Trophoblast cell (in vitro differentiated cells and primary cell): ENCODE measurements around the gene LDHD.

ENCODE experiments used
- DNase-seq, 2 donors: peaks; one replicate each; pipeline ENCODE4 v3.0.0-alpha.2; 2016
- H2AFZ ChIP-seq: 2 replicates; pipeline ENCODE4 v1.6.1; 2013; ENCODE audit warnings: low read length, moderate library complexity, mild to moderate bottlenecking; ENCODE audit not compliant: insufficient read depth, poor library complexity
- H2AK5ac ChIP-seq: 2 replicates; pipeline ENCODE4 v1.6.1; 2013; ENCODE audit warnings: mild to moderate bottlenecking, low read length
- H2BK120ac ChIP-seq: 2 replicates; pipeline ENCODE4 v1.6.1; 2013; ENCODE audit warnings: low read length, mild to moderate bottlenecking, moderate library complexity; ENCODE audit not compliant: insufficient read depth, poor library complexity
- H2BK12ac ChIP-seq: 2 replicates; pipeline ENCODE4 v1.6.1; 2013; ENCODE audit warnings: mild to moderate bottlenecking, low read length, moderate library complexity
- H2BK5ac ChIP-seq: 2 replicates; pipeline ENCODE4 v1.6.1; 2013; ENCODE audit warnings: low read length, low read depth, moderate library complexity, mild to moderate bottlenecking; ENCODE audit not compliant: poor library complexity
- H3K14ac ChIP-seq: 2 replicates; pipeline ENCODE4 v1.6.1; 2013; ENCODE audit warnings: mild to moderate bottlenecking, low read length
- H3K18ac ChIP-seq: 2 replicates; pipeline ENCODE4 v1.6.1; 2013; ENCODE audit warnings: mild to moderate bottlenecking, low read length
- H3K23ac ChIP-seq: 2 replicates; pipeline ENCODE4 v1.6.1; 2013; ENCODE audit warnings: low read length
- H3K27ac ChIP-seq: 2 replicates; pipeline ENCODE4 v1.5.1; 2013; ENCODE audit warnings: low read depth, mild to moderate bottlenecking, inconsistent platforms, low read length, moderate library complexity
- H3K27me3 ChIP-seq: 2 replicates; pipeline ENCODE4 v1.6.1; 2013; ENCODE audit warnings: inconsistent platforms, mild to moderate bottlenecking, low read length, moderate library complexity; ENCODE audit not compliant: insufficient read depth
- H3K36me3 ChIP-seq, 2 experiments: 1 replicate in 1 of 2; 2 replicates in 1 of 2; pipeline ENCODE4 v1.6.1; 2013; ENCODE audit warnings: low read length in 2 of 2, mild to moderate bottlenecking in 2 of 2, moderate library complexity in 1 of 2; ENCODE audit not compliant: insufficient read depth in 2 of 2, control insufficient read depth in 1 of 2
- H3K4ac ChIP-seq: 2 replicates; pipeline ENCODE4 v1.6.1; 2013; ENCODE audit warnings: low read depth, mild to moderate bottlenecking, low read length, moderate library complexity
- H3K4me1 ChIP-seq, 2 experiments: 1 replicate in 1 of 2; 2 replicates in 1 of 2; pipeline ENCODE4 v1.6.1; 2013; ENCODE audit warnings: low read length in 2 of 2, mild to moderate bottlenecking in 2 of 2, moderate library complexity in 1 of 2; ENCODE audit not compliant: insufficient read depth in 2 of 2, control insufficient read depth in 1 of 2
- H3K4me2 ChIP-seq: 2 replicates; pipeline ENCODE4 v1.6.1; 2013; ENCODE audit warnings: inconsistent platforms, mild to moderate bottlenecking, low read length, moderate library complexity
- H3K4me3 ChIP-seq: 2 replicates; pipeline ENCODE4 v1.5.1; 2013; ENCODE audit warnings: mild to moderate bottlenecking, low read depth, low read length, inconsistent platforms
- H3K79me1 ChIP-seq: one replicate; pipeline ENCODE4 v1.6.1; 2013; ENCODE audit warnings: low read length
- H3K79me2 ChIP-seq: 2 replicates; pipeline ENCODE4 v1.6.1; 2013; ENCODE audit warnings: low read length, mild to moderate bottlenecking; ENCODE audit not compliant: control insufficient read depth, insufficient read depth, poor library complexity
- H3K9ac ChIP-seq: 2 replicates; pipeline ENCODE4 v1.6.1; 2013; ENCODE audit warnings: mild to moderate bottlenecking, low read length
- H3K9me3 ChIP-seq: 2 replicates; pipeline ENCODE4 v1.6.1; 2013; ENCODE audit warnings: low read depth, mild to moderate bottlenecking, control low read depth, inconsistent platforms, low read length; ENCODE audit not compliant: insufficient read depth
- H4K12ac ChIP-seq: 2 replicates; pipeline ENCODE4 v1.6.1; 2013; ENCODE audit warnings: low read depth, mild to moderate bottlenecking, low read length, moderate library complexity
- H4K8ac ChIP-seq: 2 replicates; pipeline ENCODE4 v1.6.1; 2013; ENCODE audit warnings: low read depth, mild to moderate bottlenecking, low read length, moderate library complexity
- H4K91ac ChIP-seq: one replicate; pipeline ENCODE4 v1.6.1; 2013; ENCODE audit warnings: low read depth, mild to moderate bottlenecking, low read length, moderate library complexity
- WGBS: extraction: QIAGEN DNeasy Blood & Tissue Kit; methylation state at CpG from one replicate; pipeline ENCODE4 v1.1.7; 2013; ENCODE audit warnings: missing lambda C conversion rate; ENCODE audit not compliant: insufficient read length, insufficient coverage; ENCODE audit errors: extremely low coverage; 5-methylcytosine and 5-hydroxymethylcytosine counted together

Gene LDHD

GRCh38 chr16:75062135-75062975 is 54.2 kb downstream of the LDHD start:
- Histone ChIP-seq H2BK12ac (peak overlapping the region; percentile 50), H2AFZ (no peak overlapping the region), H4K12ac (no peak overlapping the region), H2BK120ac (peak overlapping the region; percentile 76), H3K9me3 (no peaks in the 10 kb centered on the region), H3K18ac (peak overlapping the region; percentile 67), H3K4me3 (no peak overlapping the region), H3K4ac (peak overlapping the region; percentile 52), H3K14ac (peak overlapping the region; percentile 60), H3K79me1 (peaks cover 12% of the 10 kb centered on the region), H3K27me3 (no peaks in the 10 kb centered on the region), H3K9ac (no peak overlapping the region), H2BK5ac (peak overlapping the region; percentile 72), H2AK5ac (no peak overlapping the region), H4K91ac (peak overlapping the region; percentile 70), H3K4me1 (peaks cover 15 to 20% of the 10 kb centered on the region in 2 experiments), H3K4me2 (no peak overlapping the region), H3K36me3 (no peaks in the 10 kb centered on the region), H3K79me2 (peaks cover 12% of the 10 kb centered on the region), H3K23ac (no peak overlapping the region), H4K8ac (peak overlapping the region; percentile 53), H3K27ac (peak overlapping the region; percentile 69)
- DNase-seq, result peak; percentile 83 to 87
- WGBS, result no CpG with 5 or more reads among the region's 22 CpGs
